ENCODE data around the gene CCDC81. TPM values are rescaled to one million over a fixed set of nuclear protein-coding genes. Genes with fewer than 3 reads are reported as not detected.
"Not testable (repeated sequence)": the region's sequence is repeated elsewhere in the genome, so short reads cannot be mapped to it uniquely, and the experiment has no call there.

CCDC81 gene
- polyA plus RNA-seq, 3 donors: 0.11 to 0.31 (median 0.24) TPM

GRCh38 chr11:86422371-86422770 is 47.7 kb downstream of the CCDC81 start:
- DNase-seq: no peak
- Histone ChIP-seq H3K27ac (ENCODE audit: low read depth in 1 of 2, low read length in 2 of 2) (no peak overlapping the region), H3K4me3 (replicated peaks in 1 of 3; ENCODE audit: low read depth in 2 of 3, low read length in 3 of 3) (no peak overlapping the region), H3K4me2 (replicated peaks; ENCODE audit: extremely low read depth, low read length, poor library complexity, severe bottlenecking) (no peak overlapping the region), H3K9me3 (replicated peaks in 1 of 2; ENCODE audit: control insufficient read depth in 1 of 2, insufficient read depth in 1 of 2, low read length in 2 of 2) (no peaks in the 10 kb centered on the region), H4K20me1 (ENCODE audit: insufficient read depth, low read length) (no peaks in the 10 kb centered on the region), H3K27me3 (ENCODE audit: control insufficient read depth in 2 of 2, insufficient read depth in 2 of 2, low read length in 2 of 2) (no peaks in the 10 kb centered on the region), H3K79me2 (ENCODE audit: insufficient read depth, low read length) (no peaks in the 10 kb centered on the region), H3K9ac (ENCODE audit: insufficient read depth, low read length, poor library complexity, severe bottlenecking) (no peak overlapping the region), H3K36me3 (replicated peaks in 1 of 2; ENCODE audit: control insufficient read depth in 1 of 2, insufficient read depth in 2 of 2, low read length in 2 of 2) (no peaks in the 10 kb centered on the region), H2AFZ (ENCODE audit: insufficient read depth, low read depth, low read length, poor library complexity, severe bottlenecking) (no peak overlapping the region), H3K4me1 (ENCODE audit: control insufficient read depth in 1 of 2, insufficient read depth in 2 of 2, low read length in 2 of 2) (no peaks in the 10 kb centered on the region)
- Mint-ChIP-seq H3K9me3 (peaks cover 0 to 5% (median 1%) of the 10 kb centered on the region in 7 donors), H3K27ac (no peak overlapping the region), H3K4me3 (no peak overlapping the region), H3K27me3 (ENCODE audit: low read depth in 3 of 3) (peaks cover 0 to 4% (median 0%) of the 10 kb centered on the region in 3 donors), H3K36me3 (no peaks in the 10 kb centered on the region), H3K4me1 (peaks cover 10% of the 10 kb centered on the region)
- WGBS (ENCODE audit: insufficient coverage): 75% methylated on average over 9 of the region's 12 CpGs
- intact Hi-C loops (cut with micrococcal nuclease): no loop called here
- TF ChIP-seq, protein P1, sequence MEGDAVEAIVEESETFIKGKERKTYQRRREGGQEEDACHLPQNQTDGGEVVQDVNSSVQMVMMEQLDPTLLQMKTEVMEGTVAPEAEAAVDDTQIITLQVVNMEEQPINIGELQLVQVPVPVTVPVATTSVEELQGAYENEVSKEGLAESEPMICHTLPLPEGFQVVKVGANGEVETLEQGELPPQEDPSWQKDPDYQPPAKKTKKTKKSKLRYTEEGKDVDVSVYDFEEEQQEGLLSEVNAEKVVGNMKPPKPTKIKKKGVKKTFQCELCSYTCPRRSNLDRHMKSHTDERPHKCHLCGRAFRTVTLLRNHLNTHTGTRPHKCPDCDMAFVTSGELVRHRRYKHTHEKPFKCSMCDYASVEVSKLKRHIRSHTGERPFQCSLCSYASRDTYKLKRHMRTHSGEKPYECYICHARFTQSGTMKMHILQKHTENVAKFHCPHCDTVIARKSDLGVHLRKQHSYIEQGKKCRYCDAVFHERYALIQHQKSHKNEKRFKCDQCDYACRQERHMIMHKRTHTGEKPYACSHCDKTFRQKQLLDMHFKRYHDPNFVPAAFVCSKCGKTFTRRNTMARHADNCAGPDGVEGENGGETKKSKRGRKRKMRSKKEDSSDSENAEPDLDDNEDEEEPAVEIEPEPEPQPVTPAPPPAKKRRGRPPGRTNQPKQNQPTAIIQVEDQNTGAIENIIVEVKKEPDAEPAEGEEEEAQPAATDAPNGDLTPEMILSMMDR (IDR thresholded peaks at IDR 0.05): no peak

DNA sequence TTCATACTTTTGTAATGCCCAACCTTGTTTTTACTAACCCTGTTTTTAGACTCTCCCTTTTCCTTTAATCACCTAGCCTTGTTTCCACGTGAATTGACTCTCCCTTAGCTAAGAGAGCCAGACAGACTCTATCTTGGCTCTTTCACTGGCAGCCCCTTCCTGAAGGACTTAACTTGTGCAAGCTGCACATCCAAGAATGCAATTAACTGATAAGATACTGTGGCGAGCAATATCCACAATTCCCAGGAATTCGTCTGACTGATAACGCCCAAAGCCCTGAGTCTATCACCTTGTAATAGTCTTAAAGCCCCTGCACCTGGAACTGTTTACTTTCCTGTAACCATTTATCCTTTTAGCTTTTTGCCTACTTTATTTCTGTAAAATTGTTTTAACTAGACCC is 48.8 kb downstream of the CCDC81 start:
- DNase-seq; H3K36me3 ChIP-seq (replicated peaks in 1 of 2; ENCODE audit: control insufficient read depth in 1 of 2, insufficient read depth in 2 of 2, low read length in 2 of 2); H3K9me3 Mint-ChIP-seq; H3K4me3 ChIP-seq (replicated peaks in 1 of 3; ENCODE audit: low read depth in 2 of 3, low read length in 3 of 3); H3K27me3 Mint-ChIP-seq (ENCODE audit: low read depth in 3 of 3); H3K9me3 ChIP-seq (replicated peaks in 1 of 2; ENCODE audit: control insufficient read depth in 1 of 2, insufficient read depth in 1 of 2, low read length in 2 of 2); intact Hi-C loops (cut with micrococcal nuclease); H3K9ac ChIP-seq (ENCODE audit: insufficient read depth, low read length, poor library complexity, severe bottlenecking); H3K27ac Mint-ChIP-seq; H3K27ac ChIP-seq (ENCODE audit: low read depth in 1 of 2, low read length in 2 of 2); H3K4me2 ChIP-seq (replicated peaks; ENCODE audit: extremely low read depth, low read length, poor library complexity, severe bottlenecking); H3K4me1 ChIP-seq (ENCODE audit: control insufficient read depth in 1 of 2, insufficient read depth in 2 of 2, low read length in 2 of 2); H3K27me3 ChIP-seq (ENCODE audit: control insufficient read depth in 2 of 2, insufficient read depth in 2 of 2, low read length in 2 of 2); H3K79me2 ChIP-seq (ENCODE audit: insufficient read depth, low read length); H2AFZ ChIP-seq (ENCODE audit: insufficient read depth, low read depth, low read length, poor library complexity, severe bottlenecking); H4K20me1 ChIP-seq (ENCODE audit: insufficient read depth, low read length); H3K36me3 Mint-ChIP-seq; H3K4me1 Mint-ChIP-seq; H3K4me3 Mint-ChIP-seq: not testable (repeated sequence)
- 79% methylated on average over 1 of the region's 4 CpGs for WGBS (ENCODE audit: insufficient coverage)
